Measurements from ENCODE around the gene CNPPD1.

- TF ChIP-seq CTCF (IDR thresholded peaks at IDR 0.05) (no peak), EZH2 (IDR thresholded peaks at IDR 0.05) (no peak)
Measured at GRCh38 chr2:219209236-219210195, 32.8 kb upstream of the CNPPD1 start.
